HCT116 (cell line): ENCODE measurements around the gene ATP6V0C. TPM values are rescaled to one million over a fixed set of nuclear protein-coding genes. Genes with fewer than 3 reads are reported as not detected.

Experiments
- ATAC-seq: fragments of 200-7000 bp; cut with Tn5 transposase; 2 replicates; pipeline ENCODE4 v1.9.1; 2020; ENCODE audit warnings: mild to moderate bottlenecking, moderate library complexity
- BruUV-seq: library from RNA; stranded (reverse); fragments of 400-500 nt; replicated peaks from 2 replicates; lab custom pipeline; 2021; lab: Mats Ljungman, UMichigan
- CTCF ChIA-PET: fragments of 300-600 bp; sonication (Branson Sonifier 250); formaldehyde crosslinking; loops from one replicate; lab custom pipeline; 2021; ENCODE audit warnings: antibody characterized with exemption; lab: Charles Lee
- POLR2A ChIA-PET: fragments of 300-600, 350-600 bp; sonication (Branson Sonifier 250); formaldehyde crosslinking; loops from one replicate; lab custom pipeline; 2021; ENCODE audit warnings: antibody characterized with exemption; lab: Charles Lee
- RAD21 ChIA-PET, 2 experiments: fragments of 300-600 bp; sonication (Branson Sonifier 250); formaldehyde crosslinking; loops; one replicate each; lab custom pipeline; 2023; ENCODE audit warnings: low total read pairs in 2 of 2; ENCODE audit not compliant: uncharacterized antibody in 2 of 2, unreplicated experiment in 2 of 2, low non-redundant PET in 1 of 2; lab: Charles Lee
- DNase-seq: peaks from one replicate; pipeline ENCODE4 v3.0.0-alpha.2; 2010; ENCODE audit warnings: low read depth, low spot score
- H2AFZ ChIP-seq: fragments of 200-600 bp; shearing (Covaris generic), sonication (generic); 2 replicates; pipeline ENCODE4 v1.6.1; 2017; ENCODE audit warnings: low read depth, mixed run types, mixed read lengths, antibody characterized with exemption, low read length; ENCODE audit not compliant: poor library complexity, severe bottlenecking
- H3K27ac ChIP-seq: 2 replicates; pipeline ENCODE4 v1.5.1; 2012; ENCODE audit warnings: low read depth, low read length
- H3K27me3 ChIP-seq: fragments of 200-600 bp; sonication (generic); 2 replicates; pipeline ENCODE4 v1.6.1; 2016; ENCODE audit warnings: mixed run types, low read length, mixed read lengths; ENCODE audit not compliant: insufficient read depth
- H3K36me3 ChIP-seq, 2 experiments: fragments of 200-500 bp in 1 of 2; fragments of 200-600 bp in 1 of 2; sonication (Bioruptor generic) in 1 of 2; sonication (generic) in 1 of 2; 2 replicates each; pipeline versions ENCODE4 v1.5.1 to v1.6.1; 2014 to 2016; ENCODE audit warnings: low read length in 2 of 2, inconsistent platforms in 1 of 2, mixed read lengths in 1 of 2, mixed run types in 1 of 2; ENCODE audit not compliant: insufficient read depth in 2 of 2, control insufficient read depth in 1 of 2
- H3K4me1 ChIP-seq, 2 experiments: fragments of 200-600 bp in 1 of 2; sonication (generic) in 1 of 2; 2 replicates each; pipeline versions ENCODE4 v1.5.1 to v1.6.1; 2012 to 2017; ENCODE audit warnings: low read length in 2 of 2, inconsistent platforms in 1 of 2, mild to moderate bottlenecking in 1 of 2, mixed read lengths in 1 of 2, mixed run types in 1 of 2, moderate library complexity in 1 of 2; ENCODE audit not compliant: insufficient read depth in 2 of 2, control insufficient read depth in 1 of 2
- H3K4me2 ChIP-seq: fragments of 200-600 bp; sonication (generic); 2 replicates; pipeline ENCODE4 v1.6.1; 2017; ENCODE audit warnings: mixed run types, low read length, mixed read lengths
- H3K4me3 ChIP-seq, 2 experiments: fragments of 200-600 bp in 1 of 2; sonication (generic) in 1 of 2; replicated peaks in 1 of 2; 2 replicates each; pipeline ENCODE4 v1.5.1; 2011 to 2016; ENCODE audit warnings: low read length in 2 of 2, control low read depth in 1 of 2, low read depth in 1 of 2, mild to moderate bottlenecking in 1 of 2, mixed read lengths in 1 of 2, mixed run types in 1 of 2
- H3K79me2 ChIP-seq: fragments of 200-600 bp; sonication (generic); 2 replicates; pipeline ENCODE4 v1.6.1; 2017; ENCODE audit warnings: mild to moderate bottlenecking, mixed run types, low read length, moderate library complexity, mixed read lengths; ENCODE audit not compliant: insufficient read depth
- H3K9ac ChIP-seq: fragments of 200-600 bp; sonication (generic); 2 replicates; pipeline ENCODE4 v1.6.1; 2016; ENCODE audit warnings: low read length, mixed read lengths
- H3K9me2 ChIP-seq: fragments of 200-600 bp; sonication (generic), shearing (Covaris generic); 2 replicates; pipeline ENCODE4 v1.6.1; 2017; ENCODE audit warnings: mixed run types, mild to moderate bottlenecking, moderate library complexity; ENCODE audit not compliant: insufficient read depth
- H3K9me3 ChIP-seq, 2 experiments: fragments of 200-500 bp in 1 of 2; fragments of 200-600 bp in 1 of 2; sonication (Bioruptor generic) in 1 of 2; sonication (generic) in 1 of 2; 2 replicates each; pipeline ENCODE4 v1.6.1; 2014 to 2017; ENCODE audit warnings: low read length in 2 of 2, mixed read lengths in 2 of 2, inconsistent platforms in 1 of 2, low read depth in 1 of 2, mild to moderate bottlenecking in 1 of 2, mixed run types in 1 of 2, moderate library complexity in 1 of 2; ENCODE audit not compliant: control insufficient read depth in 1 of 2, insufficient read depth in 1 of 2
- H4K20me1 ChIP-seq: fragments of 200-600 bp; sonication (generic), shearing (Covaris generic); 2 replicates; pipeline ENCODE4 v1.6.1; 2017; ENCODE audit warnings: mixed run types, mild to moderate bottlenecking, moderate library complexity; ENCODE audit not compliant: insufficient read depth
- CBX3 ChIP-seq: IDR thresholded peaks from 2 replicates; pipeline ENCODE4 v1.6.1; 2012; ENCODE audit warnings: low read depth
- CEBPB ChIP-seq: IDR thresholded peaks from 2 replicates; pipeline ENCODE4 v1.6.1; 2012; ENCODE audit warnings: low read depth
- EGR1 ChIP-seq: IDR thresholded peaks from 2 replicates; pipeline ENCODE4 v1.6.1; 2012; ENCODE audit warnings: low read depth
- ELF1 ChIP-seq: IDR thresholded peaks from 2 replicates; pipeline ENCODE4 v1.6.1; 2012; ENCODE audit warnings: low read depth, borderline replicate concordance
- EZH2 ChIP-seq: fragments of 200-600 bp; sonication (generic); IDR thresholded peaks from 2 replicates; pipeline ENCODE4 v1.6.1; 2017; ENCODE audit warnings: antibody characterized with exemption, mixed run types
- POLR2AphosphoS5 ChIP-seq: IDR thresholded peaks from 2 replicates; pipeline ENCODE4 v1.6.1; 2011; ENCODE audit warnings: mild to moderate bottlenecking, low read depth, low read length, moderate library complexity
- RAD21 ChIP-seq: IDR thresholded peaks from 2 replicates; pipeline ENCODE4 v1.6.1; 2012; ENCODE audit warnings: low read depth, mild to moderate bottlenecking
- SIN3A ChIP-seq: IDR thresholded peaks from 2 replicates; pipeline ENCODE4 v1.6.1; 2012; ENCODE audit warnings: low read depth
- SRF ChIP-seq: IDR thresholded peaks from 2 replicates; pipeline ENCODE4 v1.6.1; 2012; ENCODE audit warnings: low read depth
- TCF7L2 ChIP-seq: IDR thresholded peaks from 2 replicates; pipeline ENCODE4 v1.7.0; 2011; ENCODE audit warnings: borderline replicate concordance, inconsistent platforms; ENCODE audit not compliant: insufficient read depth, insufficient read length; ENCODE audit errors: extremely low read depth
- YY1 ChIP-seq: IDR thresholded peaks from 2 replicates; pipeline ENCODE4 v1.6.1; 2011; ENCODE audit warnings: low read length, low read depth, moderate library complexity, mild to moderate bottlenecking; ENCODE audit not compliant: insufficient replicate concordance; ENCODE audit errors: extremely low read depth
- intact Hi-C: fragments of 100-400 bp; cut with micrococcal nuclease; formaldehyde crosslinking; loops from 2 replicates; pipeline ENCODE4 v1.10.0; 2022
- total RNA-seq: library from RNA; stranded (reverse); gene quantifications from one replicate; pipeline ENCODE4 v1.2.1, GENCODE V29; 2021; ENCODE audit not compliant: unreplicated experiment
- TF ChIP-seq, protein P1 (sequence below): IDR thresholded peaks from 2 replicates; pipeline ENCODE4 v1.6.1; 2012; ENCODE audit warnings: low read depth
- TF ChIP-seq, protein P2 (sequence below): IDR thresholded peaks from 2 replicates; pipeline ENCODE4 v1.6.1; 2011; ENCODE audit warnings: mild to moderate bottlenecking, low read length, moderate library complexity; ENCODE audit not compliant: insufficient replicate concordance; ENCODE audit errors: extremely low read depth

ATP6V0C gene
- total RNA-seq, 1 experiment from 2014 or later: 187 TPM

DNA sequence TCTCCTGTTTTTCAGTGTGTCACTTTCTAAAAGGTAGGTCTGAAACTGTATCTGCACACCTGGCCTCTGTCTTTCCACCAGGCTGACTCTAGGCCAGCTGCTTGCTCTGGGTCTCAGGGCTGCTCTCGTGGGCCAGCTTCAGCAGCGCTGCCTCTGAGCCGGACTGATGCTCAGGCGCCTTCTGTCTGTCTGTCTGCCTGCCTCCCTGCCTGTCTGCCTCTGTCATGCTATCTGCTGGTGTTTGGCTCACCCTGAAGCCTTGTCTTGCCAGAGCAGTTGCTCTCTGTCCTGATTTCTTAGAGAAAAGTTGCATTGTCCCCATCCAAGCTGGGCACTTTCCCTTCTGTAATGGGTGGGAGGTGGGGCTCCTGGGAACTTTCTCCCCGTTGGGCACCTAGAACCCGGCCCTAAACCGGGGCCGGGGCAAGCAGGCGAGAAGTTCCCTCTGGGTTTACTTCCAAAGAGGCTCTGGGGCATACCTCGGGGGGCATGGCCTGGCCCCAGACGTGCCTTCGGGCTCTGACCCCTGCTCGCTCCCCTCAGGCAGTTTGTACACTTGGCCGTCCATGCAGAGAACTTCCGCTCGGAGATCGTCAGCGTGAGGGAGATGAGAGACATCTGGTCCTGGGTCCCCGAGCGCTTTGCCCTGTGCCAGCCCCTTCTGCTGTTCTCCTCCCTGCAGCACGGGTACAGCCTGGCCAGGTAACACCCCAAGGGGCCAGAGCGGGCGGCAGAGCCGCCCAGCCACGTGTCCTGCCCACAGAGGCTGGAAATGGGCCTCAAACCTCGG, 15.9 kb upstream of the ATP6V0C start:
- H3K9ac ChIP-seq: no peak overlapping the region
- ChIA-PET CTCF (no interaction called here), RAD21 (no interaction called here)
- H3K36me3 ChIP-seq: peaks cover 0 to 4% of the 10 kb centered on the region in 2 experiments; a peak in 1 of 4 replicates
- peaks cover 3 to 10% of the 10 kb centered on the region in 2 experiments; a peak in 3 of 4 replicates for H3K4me1 ChIP-seq
- TF ChIP-seq EZH2: no peak
- no peak for TF ChIP-seq SRF
- no peak for TF ChIP-seq SIN3A
- TF ChIP-seq POLR2AphosphoS5: no peak
- no peak for TF ChIP-seq RAD21
- TF ChIP-seq, protein P1, sequence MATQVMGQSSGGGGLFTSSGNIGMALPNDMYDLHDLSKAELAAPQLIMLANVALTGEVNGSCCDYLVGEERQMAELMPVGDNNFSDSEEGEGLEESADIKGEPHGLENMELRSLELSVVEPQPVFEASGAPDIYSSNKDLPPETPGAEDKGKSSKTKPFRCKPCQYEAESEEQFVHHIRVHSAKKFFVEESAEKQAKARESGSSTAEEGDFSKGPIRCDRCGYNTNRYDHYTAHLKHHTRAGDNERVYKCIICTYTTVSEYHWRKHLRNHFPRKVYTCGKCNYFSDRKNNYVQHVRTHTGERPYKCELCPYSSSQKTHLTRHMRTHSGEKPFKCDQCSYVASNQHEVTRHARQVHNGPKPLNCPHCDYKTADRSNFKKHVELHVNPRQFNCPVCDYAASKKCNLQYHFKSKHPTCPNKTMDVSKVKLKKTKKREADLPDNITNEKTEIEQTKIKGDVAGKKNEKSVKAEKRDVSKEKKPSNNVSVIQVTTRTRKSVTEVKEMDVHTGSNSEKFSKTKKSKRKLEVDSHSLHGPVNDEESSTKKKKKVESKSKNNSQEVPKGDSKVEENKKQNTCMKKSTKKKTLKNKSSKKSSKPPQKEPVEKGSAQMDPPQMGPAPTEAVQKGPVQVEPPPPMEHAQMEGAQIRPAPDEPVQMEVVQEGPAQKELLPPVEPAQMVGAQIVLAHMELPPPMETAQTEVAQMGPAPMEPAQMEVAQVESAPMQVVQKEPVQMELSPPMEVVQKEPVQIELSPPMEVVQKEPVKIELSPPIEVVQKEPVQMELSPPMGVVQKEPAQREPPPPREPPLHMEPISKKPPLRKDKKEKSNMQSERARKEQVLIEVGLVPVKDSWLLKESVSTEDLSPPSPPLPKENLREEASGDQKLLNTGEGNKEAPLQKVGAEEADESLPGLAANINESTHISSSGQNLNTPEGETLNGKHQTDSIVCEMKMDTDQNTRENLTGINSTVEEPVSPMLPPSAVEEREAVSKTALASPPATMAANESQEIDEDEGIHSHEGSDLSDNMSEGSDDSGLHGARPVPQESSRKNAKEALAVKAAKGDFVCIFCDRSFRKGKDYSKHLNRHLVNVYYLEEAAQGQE: no peak
- no peak for TF ChIP-seq TCF7L2
- TF ChIP-seq CBX3: no peak
- TF ChIP-seq YY1: no peak
- TF ChIP-seq, protein P2, sequence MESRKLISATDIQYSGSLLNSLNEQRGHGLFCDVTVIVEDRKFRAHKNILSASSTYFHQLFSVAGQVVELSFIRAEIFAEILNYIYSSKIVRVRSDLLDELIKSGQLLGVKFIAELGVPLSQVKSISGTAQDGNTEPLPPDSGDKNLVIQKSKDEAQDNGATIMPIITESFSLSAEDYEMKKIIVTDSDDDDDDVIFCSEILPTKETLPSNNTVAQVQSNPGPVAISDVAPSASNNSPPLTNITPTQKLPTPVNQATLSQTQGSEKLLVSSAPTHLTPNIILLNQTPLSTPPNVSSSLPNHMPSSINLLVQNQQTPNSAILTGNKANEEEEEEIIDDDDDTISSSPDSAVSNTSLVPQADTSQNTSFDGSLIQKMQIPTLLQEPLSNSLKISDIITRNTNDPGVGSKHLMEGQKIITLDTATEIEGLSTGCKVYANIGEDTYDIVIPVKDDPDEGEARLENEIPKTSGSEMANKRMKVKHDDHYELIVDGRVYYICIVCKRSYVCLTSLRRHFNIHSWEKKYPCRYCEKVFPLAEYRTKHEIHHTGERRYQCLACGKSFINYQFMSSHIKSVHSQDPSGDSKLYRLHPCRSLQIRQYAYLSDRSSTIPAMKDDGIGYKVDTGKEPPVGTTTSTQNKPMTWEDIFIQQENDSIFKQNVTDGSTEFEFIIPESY: no peak
- no peak for TF ChIP-seq EGR1
- no peak for TF ChIP-seq ELF1
- no peak for TF ChIP-seq CEBPB
- TF ChIP-seq, all 23 proteins: peak for 0
- ATAC-seq (no peak), DNase-seq (no peak)
- H3K4me3 ChIP-seq: no peak overlapping the region
- no peak overlapping the region for H3K4me2 ChIP-seq
- H3K9me2 ChIP-seq: no peaks in the 10 kb centered on the region
- no TSS peak for BruUV-seq
- no peaks in the 10 kb centered on the region for H4K20me1 ChIP-seq
- H3K27ac ChIP-seq: no peak overlapping the region
- intact Hi-C loops: no loop called here
- no peak overlapping the region for H2AFZ ChIP-seq
- H3K27me3 ChIP-seq: no peaks in the 10 kb centered on the region
- H3K9me3 ChIP-seq: no peaks in the 10 kb centered on the region
- POLR2A ChIA-PET: no interaction called here
- no peaks in the 10 kb centered on the region for H3K79me2 ChIP-seq
